GM12872 (cell line): Measurements from ENCODE around the gene ZNF76.

Experiments
- CTCF ChIP-seq: IDR thresholded peaks from 3 replicates; pipeline ENCODE4 v1.5.1; 2011; ENCODE audit warnings: low read depth, mild to moderate bottlenecking, low read length, moderate library complexity; ENCODE audit not compliant: insufficient read depth

Gene ZNF76

DNA sequence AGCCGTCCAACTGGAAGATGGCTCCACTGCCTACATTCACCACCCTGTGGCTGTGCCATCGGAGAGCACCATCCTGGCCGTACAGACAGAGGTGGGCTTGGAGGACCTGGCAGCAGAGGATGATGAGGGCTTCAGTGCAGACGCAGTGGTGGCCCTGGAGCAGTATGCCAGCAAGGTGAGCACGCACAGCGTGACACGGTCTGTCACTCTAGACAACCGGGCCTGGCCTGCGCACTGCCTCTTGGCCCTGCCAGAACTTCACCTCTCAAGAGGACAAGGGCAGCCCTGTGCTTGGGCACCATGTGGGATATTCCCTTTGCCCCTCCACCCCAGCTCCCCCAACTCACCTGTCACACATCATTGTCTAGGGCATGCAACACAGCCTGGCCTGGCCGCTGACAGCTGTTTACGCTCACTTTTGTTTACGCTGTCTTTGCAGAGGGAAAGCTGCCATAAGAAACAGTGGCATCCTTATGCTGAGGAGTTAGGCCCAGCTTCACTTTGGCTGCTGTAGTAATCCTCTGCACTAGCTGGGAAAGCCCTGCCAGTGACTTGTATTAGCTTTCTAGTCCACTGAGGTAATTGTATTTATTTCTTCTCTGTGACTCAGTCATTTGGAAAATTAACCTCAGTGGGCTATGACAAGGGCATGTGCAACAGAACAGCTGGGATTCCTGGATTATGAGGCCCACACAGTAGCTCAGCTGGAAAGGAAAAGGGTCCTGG is 28.3 kb downstream of the ZNF76 start:
- no peak for TF ChIP-seq CTCF

DNA sequence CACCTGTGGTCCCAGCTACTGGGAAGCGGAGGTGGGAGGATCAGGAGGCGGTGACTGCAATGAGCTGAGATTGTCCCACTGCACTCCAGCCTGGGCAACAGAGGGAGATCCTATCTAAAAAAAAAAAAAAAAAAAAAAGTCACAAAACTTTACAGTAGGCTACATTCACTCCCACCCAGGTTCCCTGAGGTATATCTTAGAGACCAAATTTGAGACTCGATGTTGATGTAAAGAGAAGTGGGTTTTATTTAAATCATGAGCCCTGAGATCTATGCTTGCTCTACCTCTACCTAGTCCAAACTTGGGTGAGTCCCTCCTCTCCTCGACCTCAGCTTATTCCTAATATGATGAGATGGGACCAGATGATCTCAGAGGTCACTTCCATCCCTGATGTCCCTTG is 29.3 kb downstream of the ZNF76 start:
- TF ChIP-seq CTCF: no peak

GRCh38 chr6:35291491-35291890 is 32.0 kb downstream of the ZNF76 start:
- TF ChIP-seq CTCF: no peak

DNA sequence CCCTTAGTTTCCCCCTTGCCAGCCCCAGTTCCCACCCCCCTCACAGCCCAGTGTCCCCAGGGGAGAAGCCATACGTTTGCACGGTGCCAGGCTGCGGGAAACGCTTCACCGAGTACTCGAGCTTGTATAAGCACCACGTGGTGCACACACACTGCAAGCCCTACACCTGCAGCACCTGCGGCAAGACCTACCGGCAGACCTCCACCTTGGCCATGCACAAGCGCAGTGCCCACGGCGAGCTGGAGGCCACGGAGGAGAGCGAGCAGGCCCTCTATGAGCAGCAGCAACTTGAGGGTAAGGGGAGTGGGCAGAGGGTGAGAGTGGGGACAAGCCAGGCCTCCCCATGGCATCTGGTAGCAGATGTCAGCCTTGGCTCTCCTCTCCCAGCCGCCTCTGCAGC is 33.0 kb downstream of the ZNF76 start:
- TF ChIP-seq CTCF: no peak

DNA sequence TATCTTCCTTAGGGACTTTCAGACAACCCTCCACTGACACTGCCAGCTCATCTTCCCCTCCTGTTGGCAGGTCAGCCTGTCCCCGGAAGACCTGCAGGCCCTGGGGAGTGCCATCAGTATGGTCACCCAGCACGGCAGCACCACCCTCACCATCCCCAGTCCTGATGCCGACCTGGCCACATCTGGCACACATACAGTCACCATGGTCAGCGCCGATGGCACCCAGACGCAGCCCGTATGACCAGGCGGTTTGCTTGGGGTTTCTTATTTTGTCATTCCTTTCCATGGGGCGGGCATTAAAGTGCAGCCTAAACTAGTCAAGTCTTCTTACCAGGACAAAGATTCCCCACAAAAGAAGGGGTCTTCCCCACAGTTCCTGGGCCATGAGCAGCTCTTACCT is 34.1 kb downstream of the ZNF76 start:
- no peak for TF ChIP-seq CTCF

GRCh38 chr6:35294308-35294945 is 34.9 kb downstream of the ZNF76 start:
- peak; percentile 89 for TF ChIP-seq CTCF

DNA sequence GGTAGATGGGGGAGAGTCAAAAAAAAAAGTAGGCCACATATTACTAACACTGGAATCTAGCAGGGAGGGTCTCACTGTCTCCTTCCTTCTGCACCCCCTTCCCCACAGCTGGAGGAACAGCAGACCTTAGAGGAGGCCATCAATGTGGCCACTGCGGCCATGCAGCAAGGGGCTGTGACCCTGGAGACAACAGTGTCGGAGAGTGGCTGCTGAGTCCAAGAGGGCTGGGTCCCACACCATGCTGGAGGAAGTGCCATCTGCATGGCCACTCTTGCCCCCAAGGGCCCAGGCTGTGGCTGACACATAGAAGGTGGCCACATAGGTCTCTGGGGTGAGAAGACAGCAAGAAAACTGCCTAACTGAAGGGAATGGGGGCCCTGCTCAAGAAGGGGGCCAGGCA is 35.5 kb downstream of the ZNF76 start:
- no peak for TF ChIP-seq CTCF
